Measurements from ENCODE around the gene SRRM4. TPM values are rescaled to one million over a fixed set of nuclear protein-coding genes. Genes with fewer than 3 reads are reported as not detected.

The SRRM4 gene
- total RNA-seq, 1 experiment from 2014 or later: under 0.01 TPM

GRCh38 chr12:119113496-119113986 lies 132.2 kb downstream of the SRRM4 start:
- DNase-seq (no peak), ATAC-seq (no peak)
- Histone ChIP-seq H3K4me1 (ENCODE audit: insufficient read depth, low read length) (no peaks in the 10 kb centered on the region), H3K79me2 (ENCODE audit: low read length) (no peaks in the 10 kb centered on the region), H4K20me1 (ENCODE audit: low read length) (no peaks in the 10 kb centered on the region), H3K27me3 (ENCODE audit: low read length) (peaks cover 10% of the 10 kb centered on the region), H3K9ac (ENCODE audit: low read length) (no peak overlapping the region), H3K9me2 (replicated peaks; ENCODE audit: low read length) (no peaks in the 10 kb centered on the region), H3K27ac (ENCODE audit: low read length) (no peak overlapping the region), H3K4me3 (ENCODE audit: low read length) (no peak overlapping the region), H3F3A (ENCODE audit: low read length, unreplicated experiment) (no peaks in the 10 kb centered on the region), H3K4me2 (ENCODE audit: low read length) (no peak overlapping the region), H3K9me3 (ENCODE audit: low read length) (no peaks in the 10 kb centered on the region), H2AFZ (ENCODE audit: low read length) (no peak overlapping the region), H3K36me3 (ENCODE audit: low read depth, low read length) (no peaks in the 10 kb centered on the region)
- ChIA-PET POLR2A (ENCODE audit: unreplicated experiment) (no interaction called here), CTCF (no interaction called here)
- TF ChIP-seq EZH2phosphoT487 (IDR thresholded peaks at IDR 0.05; ENCODE audit: borderline replicate concordance, low read length): no peak
- no peak for TF ChIP-seq EZH2 (IDR thresholded peaks at IDR 0.05; ENCODE audit: low read length, unreplicated experiment)
- TF ChIP-seq, protein P1, sequence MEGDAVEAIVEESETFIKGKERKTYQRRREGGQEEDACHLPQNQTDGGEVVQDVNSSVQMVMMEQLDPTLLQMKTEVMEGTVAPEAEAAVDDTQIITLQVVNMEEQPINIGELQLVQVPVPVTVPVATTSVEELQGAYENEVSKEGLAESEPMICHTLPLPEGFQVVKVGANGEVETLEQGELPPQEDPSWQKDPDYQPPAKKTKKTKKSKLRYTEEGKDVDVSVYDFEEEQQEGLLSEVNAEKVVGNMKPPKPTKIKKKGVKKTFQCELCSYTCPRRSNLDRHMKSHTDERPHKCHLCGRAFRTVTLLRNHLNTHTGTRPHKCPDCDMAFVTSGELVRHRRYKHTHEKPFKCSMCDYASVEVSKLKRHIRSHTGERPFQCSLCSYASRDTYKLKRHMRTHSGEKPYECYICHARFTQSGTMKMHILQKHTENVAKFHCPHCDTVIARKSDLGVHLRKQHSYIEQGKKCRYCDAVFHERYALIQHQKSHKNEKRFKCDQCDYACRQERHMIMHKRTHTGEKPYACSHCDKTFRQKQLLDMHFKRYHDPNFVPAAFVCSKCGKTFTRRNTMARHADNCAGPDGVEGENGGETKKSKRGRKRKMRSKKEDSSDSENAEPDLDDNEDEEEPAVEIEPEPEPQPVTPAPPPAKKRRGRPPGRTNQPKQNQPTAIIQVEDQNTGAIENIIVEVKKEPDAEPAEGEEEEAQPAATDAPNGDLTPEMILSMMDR (conservative IDR thresholded peaks at IDR 0.05; ENCODE audit: low read depth, low read length): no peak
- intact Hi-C loops (cut with micrococcal nuclease): no loop called here
- no TSS peak for BruUV-seq (replicated peaks)

DNA sequence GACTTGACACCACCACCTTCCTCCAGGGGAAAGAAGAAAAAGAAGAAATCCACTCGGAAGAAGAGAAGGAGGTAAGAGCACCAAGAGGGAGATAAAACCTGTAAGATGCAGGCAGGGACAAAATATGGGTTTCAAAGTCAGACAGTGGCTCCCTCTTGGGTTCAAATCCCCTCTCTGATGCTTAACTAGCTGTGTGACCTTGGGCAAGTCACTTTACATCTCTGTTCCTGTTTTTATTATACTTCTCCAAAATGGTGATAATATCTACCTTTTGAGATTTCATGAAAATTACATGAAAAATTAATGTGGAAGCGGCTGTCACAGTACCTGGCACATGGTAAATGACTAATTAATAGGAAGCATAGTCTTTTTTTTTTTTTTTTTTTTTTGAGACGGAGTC lies 133.0 kb downstream of the SRRM4 start:
- H3K27me3 ChIP-seq (ENCODE audit: low read length): peaks cover 16% of the 10 kb centered on the region
- no peak overlapping the region for H2AFZ ChIP-seq (ENCODE audit: low read length)
- H3K9me2 ChIP-seq (replicated peaks; ENCODE audit: low read length): no peaks in the 10 kb centered on the region
- no peak for TF ChIP-seq EZH2phosphoT487 (IDR thresholded peaks at IDR 0.05; ENCODE audit: borderline replicate concordance, low read length)
- no peak for TF ChIP-seq EZH2 (IDR thresholded peaks at IDR 0.05; ENCODE audit: low read length, unreplicated experiment)
- TF ChIP-seq, protein P1 (conservative IDR thresholded peaks at IDR 0.05; ENCODE audit: low read depth, low read length): no peak
- no peaks in the 10 kb centered on the region for H3K4me1 ChIP-seq (ENCODE audit: insufficient read depth, low read length)
- no peak for DNase-seq
- no peaks in the 10 kb centered on the region for H3F3A ChIP-seq (ENCODE audit: low read length, unreplicated experiment)
- H3K36me3 ChIP-seq (ENCODE audit: low read depth, low read length): no peaks in the 10 kb centered on the region
- no peaks in the 10 kb centered on the region for H3K9me3 ChIP-seq (ENCODE audit: low read length)
- H3K79me2 ChIP-seq (ENCODE audit: low read length): no peaks in the 10 kb centered on the region
- no peak overlapping the region for H3K4me2 ChIP-seq (ENCODE audit: low read length)
- no peak overlapping the region for H3K4me3 ChIP-seq (ENCODE audit: low read length)
- ChIA-PET CTCF (no interaction called here), POLR2A (ENCODE audit: unreplicated experiment) (no interaction called here)
- intact Hi-C loops (cut with micrococcal nuclease): loop anchor here (2.0 kb wide), 1 partner anchor 431 kb away; no protein-coding TSS in a partner anchor
- no peak overlapping the region for H3K27ac ChIP-seq (ENCODE audit: low read length)
- H3K9ac ChIP-seq (ENCODE audit: low read length): no peak overlapping the region
- BruUV-seq (replicated peaks): no TSS peak
- no peak for ATAC-seq
- H4K20me1 ChIP-seq (ENCODE audit: low read length): no peaks in the 10 kb centered on the region

DNA sequence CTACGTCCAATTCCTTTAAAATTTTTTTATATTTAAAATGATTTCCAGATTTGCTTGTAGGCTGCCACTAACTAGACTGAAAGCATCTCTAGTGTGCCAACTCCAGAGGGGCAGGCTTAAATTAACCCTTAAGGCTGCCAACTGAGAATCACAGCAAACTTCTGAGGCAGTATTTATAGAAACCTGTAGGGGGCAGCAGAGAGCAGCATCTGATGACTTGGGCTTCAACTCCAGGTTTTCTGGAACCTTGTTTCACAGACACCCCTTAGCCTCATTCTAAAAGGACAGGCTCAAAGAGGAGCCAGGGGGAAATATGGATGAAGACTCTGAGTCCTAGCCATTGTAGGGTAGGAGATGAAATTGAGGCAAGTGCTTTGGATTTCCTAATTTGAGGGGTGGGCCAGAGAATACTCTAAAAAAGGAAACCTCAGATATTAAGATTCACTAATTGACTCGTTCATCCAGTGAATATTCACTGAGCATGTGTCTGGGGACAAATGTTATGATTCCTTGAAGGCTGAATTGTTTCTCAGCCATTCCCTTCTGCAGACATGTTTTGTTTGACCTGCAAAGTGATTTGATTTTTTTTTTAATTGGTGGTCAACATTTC lies 134.1 kb downstream of the SRRM4 start:
- Histone ChIP-seq H2AFZ (ENCODE audit: low read length) (no peak overlapping the region), H3K4me2 (ENCODE audit: low read length) (no peak overlapping the region), H3K9me2 (replicated peaks; ENCODE audit: low read length) (no peaks in the 10 kb centered on the region), H3K79me2 (ENCODE audit: low read length) (no peaks in the 10 kb centered on the region), H3K4me1 (ENCODE audit: insufficient read depth, low read length) (no peaks in the 10 kb centered on the region), H4K20me1 (ENCODE audit: low read length) (no peaks in the 10 kb centered on the region), H3K27ac (ENCODE audit: low read length) (no peak overlapping the region), H3K9ac (ENCODE audit: low read length) (no peak overlapping the region), H3K36me3 (ENCODE audit: low read depth, low read length) (no peaks in the 10 kb centered on the region), H3K4me3 (ENCODE audit: low read length) (no peak overlapping the region), H3F3A (ENCODE audit: low read length, unreplicated experiment) (no peaks in the 10 kb centered on the region), H3K9me3 (ENCODE audit: low read length) (no peaks in the 10 kb centered on the region), H3K27me3 (ENCODE audit: low read length) (peaks cover 27% of the 10 kb centered on the region)
- ChIA-PET POLR2A (ENCODE audit: unreplicated experiment) (no interaction called here), CTCF (no interaction called here)
- BruUV-seq (replicated peaks): no TSS peak
- no peak for TF ChIP-seq EZH2 (IDR thresholded peaks at IDR 0.05; ENCODE audit: low read length, unreplicated experiment)
- no peak for TF ChIP-seq EZH2phosphoT487 (IDR thresholded peaks at IDR 0.05; ENCODE audit: borderline replicate concordance, low read length)
- TF ChIP-seq, protein P1 (conservative IDR thresholded peaks at IDR 0.05; ENCODE audit: low read depth, low read length): peak; percentile 90
- intact Hi-C loops (cut with micrococcal nuclease): loop anchor here (2.0 kb wide), 1 partner anchor 429 kb away; no protein-coding TSS in a partner anchor
- ATAC-seq: no peak
- peak; percentile 74 for DNase-seq
